CD14-positive monocyte (primary cell): ENCODE data around the gene TGFBR1. TPM values are rescaled to one million over a fixed set of nuclear protein-coding genes. Genes with fewer than 3 reads are reported as not detected.

Experiments used
- DNase-seq, 3 donors: peaks; one replicate each; pipeline ENCODE4 v3.0.0-alpha.2; 2011 to 2022
- H2AFZ ChIP-seq: 2 replicates; pipeline ENCODE4 v1.6.0; 2012; ENCODE audit warnings: mild to moderate bottlenecking, low read depth, low read length, inconsistent platforms; ENCODE audit not compliant: insufficient read depth, poor library complexity, severe bottlenecking
- H3K27ac ChIP-seq, 2 donors: 1 replicate in 1 of 2; 2 replicates in 1 of 2; pipeline ENCODE4 v1.5.1; 2012 to 2013; ENCODE audit warnings: low read length in 2 of 2, control low read depth in 1 of 2, inconsistent platforms in 1 of 2, low read depth in 1 of 2, mild to moderate bottlenecking in 1 of 2
- H3K27me3 ChIP-seq, 2 donors: one replicate each; pipeline versions ENCODE4 v1.6.0 to v1.6.1; 2011 to 2013; ENCODE audit warnings: low read length in 2 of 2; ENCODE audit not compliant: control insufficient read depth in 2 of 2, insufficient read depth in 2 of 2
- H3K36me3 ChIP-seq, 2 donors: replicated peaks in 1 of 2; 1 replicate in 1 of 2; 2 replicates in 1 of 2; pipeline versions ENCODE4 v1.5.1 to v1.6.1; 2012 to 2013; ENCODE audit warnings: low read length in 2 of 2, control low read depth in 1 of 2, inconsistent platforms in 1 of 2, mild to moderate bottlenecking in 1 of 2; ENCODE audit not compliant: insufficient read depth in 2 of 2, control insufficient read depth in 1 of 2
- H3K4me1 ChIP-seq, 2 donors: 1 replicate in 1 of 2; 2 replicates in 1 of 2; pipeline versions ENCODE4 v1.5.1 to v1.6.1; 2012 to 2013; ENCODE audit warnings: low read length in 2 of 2, control low read depth in 1 of 2, inconsistent platforms in 1 of 2, mild to moderate bottlenecking in 1 of 2, moderate library complexity in 1 of 2; ENCODE audit not compliant: insufficient read depth in 2 of 2, control insufficient read depth in 1 of 2
- H3K4me2 ChIP-seq: replicated peaks from 2 replicates; pipeline ENCODE3; 2012; ENCODE audit warnings: low read length, moderate library complexity, mild to moderate bottlenecking; ENCODE audit not compliant: poor library complexity, severe bottlenecking; ENCODE audit errors: extremely low read depth
- H3K4me3 ChIP-seq, 3 experiments: fragments of 200-600 bp in 1 of 3; sonication (generic) in 1 of 3; replicated peaks in 1 of 3; 1 replicate in 2 of 3; 2 replicates in 1 of 3; pipeline ENCODE4 v1.5.1; 2011 to 2013; ENCODE audit warnings: low read length in 3 of 3, mild to moderate bottlenecking in 3 of 3, control low read depth in 2 of 3, low read depth in 2 of 3, inconsistent platforms in 1 of 3, moderate library complexity in 1 of 3
- H3K79me2 ChIP-seq: 2 replicates; pipeline ENCODE4 v1.6.0; 2012; ENCODE audit warnings: mild to moderate bottlenecking, control low read depth, inconsistent platforms, low read length, moderate library complexity; ENCODE audit not compliant: insufficient read depth
- H3K9ac ChIP-seq: 2 replicates; pipeline ENCODE4 v1.6.0; 2017; ENCODE audit warnings: low read length, mild to moderate bottlenecking; ENCODE audit not compliant: insufficient read depth, poor library complexity, severe bottlenecking
- H3K9me3 ChIP-seq, 2 donors: replicated peaks in 1 of 2; 1 replicate in 1 of 2; 2 replicates in 1 of 2; pipeline versions ENCODE4 v1.5.1 to v1.6.1; 2012 to 2013; ENCODE audit warnings: low read length in 2 of 2, control low read depth in 1 of 2; ENCODE audit not compliant: control insufficient read depth in 1 of 2, insufficient read depth in 1 of 2
- H4K20me1 ChIP-seq: 2 replicates; pipeline ENCODE4 v1.6.0; 2012; ENCODE audit warnings: mild to moderate bottlenecking, low read length, control low read depth, moderate library complexity; ENCODE audit not compliant: insufficient read depth
- H3K27ac Mint-ChIP-seq, 7 donors: one replicate each; pipeline ENCODE4 v1.8.0; 2020; ENCODE audit warnings: mild to moderate bottlenecking in 7 of 7, mixed read lengths in 7 of 7, moderate library complexity in 6 of 7, inconsistent platforms in 2 of 7
- H3K27me3 Mint-ChIP-seq, 3 donors: one replicate each; pipeline ENCODE4 v1.8.0; 2021 to 2022; ENCODE audit warnings: low read depth in 3 of 3, mild to moderate bottlenecking in 3 of 3, mixed read lengths in 3 of 3, moderate library complexity in 3 of 3, inconsistent platforms in 1 of 3
- H3K36me3 Mint-ChIP-seq, 2 donors: one replicate each; pipeline ENCODE4 v1.8.0; 2020; ENCODE audit warnings: mixed read lengths in 2 of 2, inconsistent platforms in 1 of 2, mild to moderate bottlenecking in 1 of 2
- H3K4me1 Mint-ChIP-seq: one replicate; pipeline ENCODE4 v1.8.0; 2020; ENCODE audit warnings: mild to moderate bottlenecking, mixed read lengths
- H3K4me3 Mint-ChIP-seq, 2 donors: one replicate each; pipeline ENCODE4 v1.8.0; 2020; ENCODE audit warnings: mild to moderate bottlenecking in 2 of 2, mixed read lengths in 2 of 2, moderate library complexity in 1 of 2
- H3K9me3 Mint-ChIP-seq, 7 donors: one replicate each; pipeline ENCODE4 v1.8.0; 2020 to 2022; ENCODE audit warnings: mixed read lengths in 7 of 7, mild to moderate bottlenecking in 6 of 7, moderate library complexity in 6 of 7, inconsistent platforms in 2 of 7
- CTCF ChIP-seq: fragments of 200-600 bp; IDR thresholded peaks from one replicate; pipeline ENCODE4 v1.8.0; 2022; ENCODE audit warnings: antibody characterized with exemption, mild to moderate bottlenecking
- WGBS: methylation state at CpG from one replicate; pipeline ENCODE4 v1.1.5; 2013; ENCODE audit warnings: missing lambda C conversion rate; ENCODE audit not compliant: insufficient coverage; 5-methylcytosine and 5-hydroxymethylcytosine counted together
- intact Hi-C, 2 donors: fragments of 100-400 bp; cut with micrococcal nuclease; formaldehyde crosslinking; loops; one replicate each; pipeline versions ENCODE4 v1.15.0 to v1.15.1; 2023
- polyA plus RNA-seq, 3 donors: library from polyadenylated mRNA; depleted of rRNA in 1 of 3; unstranded in 2 of 3; stranded (reverse) in 1 of 3; fragments of 300-500 nt in 2 of 3; fragments of >200 nt in 1 of 3; fragmentation: Illumina TruSeq in 2 of 3; gene quantifications; 1 replicate in 2 of 3; 2 replicates in 1 of 3; pipeline ENCODE4 v1.2.3, GENCODE V29; 2012 to 2021

The TGFBR1 gene
- polyA plus RNA-seq, 3 donors, result 10.7 to 26.8 (median 25.0) TPM

GRCh38 chr9:99189186-99189585, 84.3 kb downstream of the TGFBR1 start:
- Histone ChIP-seq H2AFZ (no peak overlapping the region), H3K79me2 (no peaks in the 10 kb centered on the region), H4K20me1 (no peaks in the 10 kb centered on the region), H3K4me3 (no peak overlapping the region), H3K27me3 (no peaks in the 10 kb centered on the region), H3K4me2 (no peak overlapping the region), H3K9ac (no peak overlapping the region), H3K9me3 (no peaks in the 10 kb centered on the region), H3K4me1 (peaks cover 25 to 29% of the 10 kb centered on the region in 2 donors), H3K27ac (no peak overlapping the region), H3K36me3 (no peaks in the 10 kb centered on the region)
- 100% methylated on average over 2 of the region's 2 CpGs for WGBS
- H3K9me3 Mint-ChIP-seq, result no peaks in the 10 kb centered on the region
- H3K4me3 Mint-ChIP-seq, result no peak overlapping the region
- peaks cover 23% of the 10 kb centered on the region for H3K4me1 Mint-ChIP-seq
- H3K27me3 Mint-ChIP-seq, result peaks cover 0 to 8% (median 8%) of the 10 kb centered on the region in 3 donors
- no peaks in the 10 kb centered on the region for H3K36me3 Mint-ChIP-seq
- H3K27ac Mint-ChIP-seq, result no peak overlapping the region
- DNase-seq, result no peak
- intact Hi-C loops, result loop anchor here in 1 of 2 donors (10.0 kb wide), 2 partner anchors 816 to 1136 kb away; no protein-coding TSS in a partner anchor
- TF ChIP-seq CTCF, result no peak

GRCh38 chr9:99189887-99190596, 85.1 kb downstream of the TGFBR1 start:
- Histone ChIP-seq H3K4me2 (no peak overlapping the region), H3K4me1 (peaks cover 19 to 22% of the 10 kb centered on the region in 2 donors), H3K36me3 (no peaks in the 10 kb centered on the region), H3K9me3 (no peaks in the 10 kb centered on the region), H2AFZ (no peak overlapping the region), H3K9ac (no peak overlapping the region), H3K79me2 (no peaks in the 10 kb centered on the region), H3K4me3 (no peak overlapping the region), H3K27ac (no peak overlapping the region), H3K27me3 (no peaks in the 10 kb centered on the region), H4K20me1 (no peaks in the 10 kb centered on the region)
- no peak for DNase-seq
- no peak for TF ChIP-seq CTCF
- H3K27me3 Mint-ChIP-seq, result peaks cover 0 to 8% (median 8%) of the 10 kb centered on the region in 3 donors
- H3K4me3 Mint-ChIP-seq, result no peak overlapping the region
- H3K4me1 Mint-ChIP-seq, result peaks cover 17% of the 10 kb centered on the region
- 95% methylated on average over 6 of the region's 8 CpGs for WGBS
- intact Hi-C loops, result loop anchor here in 1 of 2 donors (10.0 kb wide), 3 partner anchors 55 to 1135 kb away; no protein-coding TSS in a partner anchor
- no peaks in the 10 kb centered on the region for H3K9me3 Mint-ChIP-seq
- H3K27ac Mint-ChIP-seq, result no peak overlapping the region
- no peaks in the 10 kb centered on the region for H3K36me3 Mint-ChIP-seq
